Epithelial cell of esophagus (primary cell): Measurements from ENCODE around the gene ADAMTS12.

Source experiments
- DNase-seq: peaks from one replicate; pipeline ENCODE4 v3.0.0; 2010; ENCODE audit warnings: low read depth
- H3K4me3 ChIP-seq: 2 replicates; pipeline ENCODE4 v1.5.1; 2011; ENCODE audit warnings: mild to moderate bottlenecking, low read length, control low read depth
- TF ChIP-seq, protein P1 (sequence below): IDR thresholded peaks from 2 replicates; pipeline ENCODE4 v1.5.1; 2011; ENCODE audit warnings: low read depth, mild to moderate bottlenecking, low read length, control low read depth, inconsistent platforms; ENCODE audit not compliant: insufficient read depth; ENCODE audit errors: missing control alignments

ADAMTS12 gene

GRCh38 chr5:33507426-33507825, 384.4 kb downstream of the ADAMTS12 start:
- TF ChIP-seq, protein P1, sequence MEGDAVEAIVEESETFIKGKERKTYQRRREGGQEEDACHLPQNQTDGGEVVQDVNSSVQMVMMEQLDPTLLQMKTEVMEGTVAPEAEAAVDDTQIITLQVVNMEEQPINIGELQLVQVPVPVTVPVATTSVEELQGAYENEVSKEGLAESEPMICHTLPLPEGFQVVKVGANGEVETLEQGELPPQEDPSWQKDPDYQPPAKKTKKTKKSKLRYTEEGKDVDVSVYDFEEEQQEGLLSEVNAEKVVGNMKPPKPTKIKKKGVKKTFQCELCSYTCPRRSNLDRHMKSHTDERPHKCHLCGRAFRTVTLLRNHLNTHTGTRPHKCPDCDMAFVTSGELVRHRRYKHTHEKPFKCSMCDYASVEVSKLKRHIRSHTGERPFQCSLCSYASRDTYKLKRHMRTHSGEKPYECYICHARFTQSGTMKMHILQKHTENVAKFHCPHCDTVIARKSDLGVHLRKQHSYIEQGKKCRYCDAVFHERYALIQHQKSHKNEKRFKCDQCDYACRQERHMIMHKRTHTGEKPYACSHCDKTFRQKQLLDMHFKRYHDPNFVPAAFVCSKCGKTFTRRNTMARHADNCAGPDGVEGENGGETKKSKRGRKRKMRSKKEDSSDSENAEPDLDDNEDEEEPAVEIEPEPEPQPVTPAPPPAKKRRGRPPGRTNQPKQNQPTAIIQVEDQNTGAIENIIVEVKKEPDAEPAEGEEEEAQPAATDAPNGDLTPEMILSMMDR, result no peak
- H3K4me3 ChIP-seq, result no peak overlapping the region
- DNase-seq, result no peak

GRCh38 chr5:33504570-33504969, 387.2 kb downstream of the ADAMTS12 start:
- TF ChIP-seq, protein P1, result no peak
- no peak overlapping the region for H3K4me3 ChIP-seq
- DNase-seq, result no peak

DNA sequence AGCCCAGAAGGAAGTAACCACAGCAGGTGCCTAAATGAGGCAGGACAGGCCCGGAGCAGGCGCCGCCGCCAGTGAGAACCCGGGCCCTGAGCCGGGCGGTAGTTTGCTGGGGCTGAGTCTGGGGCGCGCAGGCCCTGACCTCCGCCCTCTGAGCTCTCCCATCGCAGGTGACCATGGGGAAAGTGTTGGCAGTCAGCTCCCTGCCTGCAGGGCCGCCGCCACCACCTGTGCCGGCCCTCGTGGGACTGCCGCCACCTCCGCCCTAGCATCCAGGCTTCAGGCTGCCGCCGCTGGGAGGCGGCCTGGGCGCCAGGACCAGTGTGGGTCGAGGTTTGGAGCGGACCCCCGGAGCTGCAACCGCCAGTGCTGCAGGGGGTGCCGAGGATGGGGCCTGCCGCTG, 389.9 kb downstream of the ADAMTS12 start:
- H3K4me3 ChIP-seq, result no peak overlapping the region
- DNase-seq, result no peak
- TF ChIP-seq, protein P1, result no peak

- TF ChIP-seq, protein P1, result no peak
- H3K4me3 ChIP-seq, result no peak overlapping the region
- DNase-seq, result no peak
These were observed 390.5 kb downstream of the ADAMTS12 start for GRCh38 chr5:33501260-33501659.

GRCh38 chr5:33494466-33494865, 397.3 kb downstream of the ADAMTS12 start:
- TF ChIP-seq, protein P1, result no peak
- no peak overlapping the region for H3K4me3 ChIP-seq
- no peak for DNase-seq

GRCh38 chr5:33491941-33492340, 399.8 kb downstream of the ADAMTS12 start:
- TF ChIP-seq, protein P1, result no peak
- DNase-seq, result no peak
- no peak overlapping the region for H3K4me3 ChIP-seq

DNA sequence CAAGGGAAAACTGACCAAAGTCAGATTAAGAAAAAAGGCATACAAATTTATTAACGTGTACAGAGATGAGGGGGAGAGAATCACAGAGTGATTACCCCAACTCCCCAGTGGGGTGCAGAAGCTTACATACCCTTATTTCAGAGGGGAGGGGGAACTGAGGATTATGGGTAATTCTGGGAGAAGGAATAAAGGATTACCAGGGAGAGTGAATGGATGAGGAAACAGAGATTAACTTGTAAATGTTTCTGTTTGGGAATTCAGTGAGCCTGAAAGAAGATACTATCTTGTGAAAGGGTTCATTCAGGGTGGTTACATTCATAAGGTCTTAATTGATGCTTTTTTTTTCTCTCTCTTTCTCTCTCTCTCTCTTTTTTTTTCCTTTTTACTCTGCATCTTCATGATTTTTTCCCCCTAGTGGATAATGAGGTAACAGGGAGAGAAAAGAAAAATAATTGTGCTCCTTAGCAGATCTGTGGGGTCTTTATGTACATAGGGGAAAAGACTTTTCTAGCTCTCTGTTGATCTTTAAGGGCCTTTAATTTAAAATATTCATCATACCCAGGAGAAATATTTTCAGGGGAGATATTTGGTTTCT, 401.6 kb downstream of the ADAMTS12 start:
- no peak overlapping the region for H3K4me3 ChIP-seq
- DNase-seq, result no peak
- TF ChIP-seq, protein P1, result no peak
